CD14-positive monocyte (primary cell): ENCODE measurements around the gene REEP1. TPM values are rescaled to one million over a fixed set of nuclear protein-coding genes. Genes with fewer than 3 reads are reported as not detected.

Source experiments
- DNase-seq, 3 donors: peaks; one replicate each; pipeline ENCODE4 v3.0.0-alpha.2; 2011 to 2022
- H2AFZ ChIP-seq: 2 replicates; pipeline ENCODE4 v1.6.0; 2012; ENCODE audit warnings: mild to moderate bottlenecking, low read depth, low read length, inconsistent platforms; ENCODE audit not compliant: insufficient read depth, poor library complexity, severe bottlenecking
- H3K27ac ChIP-seq, 2 donors: 1 replicate in 1 of 2; 2 replicates in 1 of 2; pipeline ENCODE4 v1.5.1; 2012 to 2013; ENCODE audit warnings: low read length in 2 of 2, control low read depth in 1 of 2, inconsistent platforms in 1 of 2, low read depth in 1 of 2, mild to moderate bottlenecking in 1 of 2
- H3K27me3 ChIP-seq, 2 donors: one replicate each; pipeline versions ENCODE4 v1.6.0 to v1.6.1; 2011 to 2013; ENCODE audit warnings: low read length in 2 of 2; ENCODE audit not compliant: control insufficient read depth in 2 of 2, insufficient read depth in 2 of 2
- H3K36me3 ChIP-seq, 2 donors: replicated peaks in 1 of 2; 1 replicate in 1 of 2; 2 replicates in 1 of 2; pipeline versions ENCODE4 v1.5.1 to v1.6.1; 2012 to 2013; ENCODE audit warnings: low read length in 2 of 2, control low read depth in 1 of 2, inconsistent platforms in 1 of 2, mild to moderate bottlenecking in 1 of 2; ENCODE audit not compliant: insufficient read depth in 2 of 2, control insufficient read depth in 1 of 2
- H3K4me1 ChIP-seq, 2 donors: 1 replicate in 1 of 2; 2 replicates in 1 of 2; pipeline versions ENCODE4 v1.5.1 to v1.6.1; 2012 to 2013; ENCODE audit warnings: low read length in 2 of 2, control low read depth in 1 of 2, inconsistent platforms in 1 of 2, mild to moderate bottlenecking in 1 of 2, moderate library complexity in 1 of 2; ENCODE audit not compliant: insufficient read depth in 2 of 2, control insufficient read depth in 1 of 2
- H3K4me2 ChIP-seq: replicated peaks from 2 replicates; pipeline ENCODE3; 2012; ENCODE audit warnings: low read length, moderate library complexity, mild to moderate bottlenecking; ENCODE audit not compliant: poor library complexity, severe bottlenecking; ENCODE audit errors: extremely low read depth
- H3K4me3 ChIP-seq, 3 experiments: fragments of 200-600 bp in 1 of 3; sonication (generic) in 1 of 3; replicated peaks in 1 of 3; 1 replicate in 2 of 3; 2 replicates in 1 of 3; pipeline ENCODE4 v1.5.1; 2011 to 2013; ENCODE audit warnings: low read length in 3 of 3, mild to moderate bottlenecking in 3 of 3, control low read depth in 2 of 3, low read depth in 2 of 3, inconsistent platforms in 1 of 3, moderate library complexity in 1 of 3
- H3K79me2 ChIP-seq: 2 replicates; pipeline ENCODE4 v1.6.0; 2012; ENCODE audit warnings: mild to moderate bottlenecking, control low read depth, inconsistent platforms, low read length, moderate library complexity; ENCODE audit not compliant: insufficient read depth
- H3K9ac ChIP-seq: 2 replicates; pipeline ENCODE4 v1.6.0; 2017; ENCODE audit warnings: low read length, mild to moderate bottlenecking; ENCODE audit not compliant: insufficient read depth, poor library complexity, severe bottlenecking
- H3K9me3 ChIP-seq, 2 donors: replicated peaks in 1 of 2; 1 replicate in 1 of 2; 2 replicates in 1 of 2; pipeline versions ENCODE4 v1.5.1 to v1.6.1; 2012 to 2013; ENCODE audit warnings: low read length in 2 of 2, control low read depth in 1 of 2; ENCODE audit not compliant: control insufficient read depth in 1 of 2, insufficient read depth in 1 of 2
- H4K20me1 ChIP-seq: 2 replicates; pipeline ENCODE4 v1.6.0; 2012; ENCODE audit warnings: mild to moderate bottlenecking, low read length, control low read depth, moderate library complexity; ENCODE audit not compliant: insufficient read depth
- H3K27ac Mint-ChIP-seq, 7 donors: one replicate each; pipeline ENCODE4 v1.8.0; 2020; ENCODE audit warnings: mild to moderate bottlenecking in 7 of 7, mixed read lengths in 7 of 7, moderate library complexity in 6 of 7, inconsistent platforms in 2 of 7
- H3K27me3 Mint-ChIP-seq, 3 donors: one replicate each; pipeline ENCODE4 v1.8.0; 2021 to 2022; ENCODE audit warnings: low read depth in 3 of 3, mild to moderate bottlenecking in 3 of 3, mixed read lengths in 3 of 3, moderate library complexity in 3 of 3, inconsistent platforms in 1 of 3
- H3K36me3 Mint-ChIP-seq, 2 donors: one replicate each; pipeline ENCODE4 v1.8.0; 2020; ENCODE audit warnings: mixed read lengths in 2 of 2, inconsistent platforms in 1 of 2, mild to moderate bottlenecking in 1 of 2
- H3K4me1 Mint-ChIP-seq: one replicate; pipeline ENCODE4 v1.8.0; 2020; ENCODE audit warnings: mild to moderate bottlenecking, mixed read lengths
- H3K4me3 Mint-ChIP-seq, 2 donors: one replicate each; pipeline ENCODE4 v1.8.0; 2020; ENCODE audit warnings: mild to moderate bottlenecking in 2 of 2, mixed read lengths in 2 of 2, moderate library complexity in 1 of 2
- H3K9me3 Mint-ChIP-seq, 7 donors: one replicate each; pipeline ENCODE4 v1.8.0; 2020 to 2022; ENCODE audit warnings: mixed read lengths in 7 of 7, mild to moderate bottlenecking in 6 of 7, moderate library complexity in 6 of 7, inconsistent platforms in 2 of 7
- WGBS: methylation state at CpG from one replicate; pipeline ENCODE4 v1.1.5; 2013; ENCODE audit warnings: missing lambda C conversion rate; ENCODE audit not compliant: insufficient coverage; 5-methylcytosine and 5-hydroxymethylcytosine counted together
- intact Hi-C, 2 donors: fragments of 100-400 bp; cut with micrococcal nuclease; formaldehyde crosslinking; loops; one replicate each; pipeline versions ENCODE4 v1.15.0 to v1.15.1; 2023
- polyA plus RNA-seq, 3 donors: library from polyadenylated mRNA; depleted of rRNA in 1 of 3; unstranded in 2 of 3; stranded (reverse) in 1 of 3; fragments of 300-500 nt in 2 of 3; fragments of >200 nt in 1 of 3; fragmentation: Illumina TruSeq in 2 of 3; gene quantifications; 1 replicate in 2 of 3; 2 replicates in 1 of 3; pipeline ENCODE4 v1.2.3, GENCODE V29; 2012 to 2021
- TF ChIP-seq, protein P1 (sequence below): fragments of 200-600 bp; IDR thresholded peaks from one replicate; pipeline ENCODE4 v1.8.0; 2022; ENCODE audit warnings: antibody characterized with exemption, mild to moderate bottlenecking

REEP1 gene
- polyA plus RNA-seq, 3 donors, result not detected

GRCh38 chr2:86235196-86235980, 102.0 kb downstream of the REEP1 start:
- Histone ChIP-seq H3K4me2 (no peak overlapping the region), H3K9ac (no peak overlapping the region), H3K79me2 (no peaks in the 10 kb centered on the region), H2AFZ (no peak overlapping the region), H3K4me3 (no peak overlapping the region), H3K27ac (no peak overlapping the region), H3K9me3 (no peaks in the 10 kb centered on the region), H3K4me1 (no peaks in the 10 kb centered on the region), H4K20me1 (no peaks in the 10 kb centered on the region), H3K27me3 (no peaks in the 10 kb centered on the region), H3K36me3 (no peaks in the 10 kb centered on the region)
- H3K36me3 Mint-ChIP-seq, result no peaks in the 10 kb centered on the region
- TF ChIP-seq, protein P1, sequence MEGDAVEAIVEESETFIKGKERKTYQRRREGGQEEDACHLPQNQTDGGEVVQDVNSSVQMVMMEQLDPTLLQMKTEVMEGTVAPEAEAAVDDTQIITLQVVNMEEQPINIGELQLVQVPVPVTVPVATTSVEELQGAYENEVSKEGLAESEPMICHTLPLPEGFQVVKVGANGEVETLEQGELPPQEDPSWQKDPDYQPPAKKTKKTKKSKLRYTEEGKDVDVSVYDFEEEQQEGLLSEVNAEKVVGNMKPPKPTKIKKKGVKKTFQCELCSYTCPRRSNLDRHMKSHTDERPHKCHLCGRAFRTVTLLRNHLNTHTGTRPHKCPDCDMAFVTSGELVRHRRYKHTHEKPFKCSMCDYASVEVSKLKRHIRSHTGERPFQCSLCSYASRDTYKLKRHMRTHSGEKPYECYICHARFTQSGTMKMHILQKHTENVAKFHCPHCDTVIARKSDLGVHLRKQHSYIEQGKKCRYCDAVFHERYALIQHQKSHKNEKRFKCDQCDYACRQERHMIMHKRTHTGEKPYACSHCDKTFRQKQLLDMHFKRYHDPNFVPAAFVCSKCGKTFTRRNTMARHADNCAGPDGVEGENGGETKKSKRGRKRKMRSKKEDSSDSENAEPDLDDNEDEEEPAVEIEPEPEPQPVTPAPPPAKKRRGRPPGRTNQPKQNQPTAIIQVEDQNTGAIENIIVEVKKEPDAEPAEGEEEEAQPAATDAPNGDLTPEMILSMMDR, result no peak
- peaks cover 0 to 2% (median 0%) of the 10 kb centered on the region in 7 donors for H3K9me3 Mint-ChIP-seq
- intact Hi-C loops, result no loop called here
- no peak overlapping the region for H3K27ac Mint-ChIP-seq
- peaks cover 4% of the 10 kb centered on the region for H3K4me1 Mint-ChIP-seq
- no peak overlapping the region for H3K4me3 Mint-ChIP-seq
- WGBS, result 100% methylated on average over 1 of the region's 12 CpGs
- peaks cover 6 to 12% (median 10%) of the 10 kb centered on the region in 3 donors for H3K27me3 Mint-ChIP-seq
- no peak for DNase-seq

- no peaks in the 10 kb centered on the region for H3K27me3 ChIP-seq
- intact Hi-C loops, result no loop called here
- H3K9me3 ChIP-seq, result no peaks in the 10 kb centered on the region
- no peak overlapping the region for H3K9ac ChIP-seq
- no peak overlapping the region for H3K27ac ChIP-seq
- no peaks in the 10 kb centered on the region for H3K79me2 ChIP-seq
- H3K36me3 Mint-ChIP-seq, result no peaks in the 10 kb centered on the region
- TF ChIP-seq, protein P1, result no peak
- H3K4me2 ChIP-seq, result no peak overlapping the region
- WGBS, result 60% methylated on average over 1 of the region's 3 CpGs
- no peak overlapping the region for H3K27ac Mint-ChIP-seq
- H3K36me3 ChIP-seq, result no peaks in the 10 kb centered on the region
- no peak for DNase-seq
- H3K9me3 Mint-ChIP-seq, result peaks cover 0 to 2% (median 0%) of the 10 kb centered on the region in 7 donors
- H3K4me3 Mint-ChIP-seq, result no peak overlapping the region
- H2AFZ ChIP-seq, result no peak overlapping the region
- no peaks in the 10 kb centered on the region for H3K4me1 ChIP-seq
- peaks cover 3 to 10% (median 10%) of the 10 kb centered on the region in 3 donors for H3K27me3 Mint-ChIP-seq
- H4K20me1 ChIP-seq, result no peaks in the 10 kb centered on the region
- H3K4me1 Mint-ChIP-seq, result peaks cover 4% of the 10 kb centered on the region
- H3K4me3 ChIP-seq, result no peak overlapping the region
These were observed 102.8 kb downstream of the REEP1 start for GRCh38 chr2:86234563-86235131.
